ENCODE data around the gene ADAMTS12. TPM values are rescaled to one million over a fixed set of nuclear protein-coding genes. Genes with fewer than 3 reads are reported as not detected.

Gene ADAMTS12
- polyA plus RNA-seq, 1 donor (not counting 4 experiments of a cell fraction or from before 2014, with no cell fraction given): 0.49 TPM

DNA sequence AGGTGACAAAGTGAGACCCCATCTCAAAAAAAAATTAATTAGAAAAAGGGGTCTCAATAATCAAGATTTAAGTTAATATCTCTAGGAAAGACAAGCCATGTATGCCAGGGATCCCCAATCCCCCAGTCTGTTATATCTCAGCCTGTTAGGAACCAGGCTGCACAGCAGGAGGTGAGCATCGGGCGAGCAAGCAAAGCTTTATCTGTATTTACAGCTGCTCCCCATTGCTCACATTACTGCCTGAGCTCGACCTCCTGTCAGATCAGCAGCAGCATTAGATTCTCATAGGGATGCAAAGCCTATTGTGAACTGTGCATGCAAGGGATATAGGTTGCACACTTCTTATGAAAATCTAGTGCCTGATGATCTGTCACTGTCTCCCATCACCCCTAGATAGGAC, 334.2 kb downstream of the ADAMTS12 start:
- H3K9me1 ChIP-seq (ENCODE audit: control insufficient read depth, extremely low read depth, insufficient read depth, low read length): no peaks in the 10 kb centered on the region
- dilution Hi-C loops (cut with MboI; ENCODE audit: extremely low pct_ligation_motif_present, low sequenced_read_pairs): no loop called here
- no peaks in the 10 kb centered on the region for H3K79me2 ChIP-seq (ENCODE audit: control insufficient read depth, insufficient read depth, low read length)
- H3K9ac ChIP-seq (ENCODE audit: control insufficient read depth, extremely low read depth, insufficient read depth, low read length): no peak overlapping the region
- H3K4me1 ChIP-seq (ENCODE audit: control insufficient read depth, extremely low read depth, insufficient read depth, low read length): no peaks in the 10 kb centered on the region
- H3K4me3 ChIP-seq (ENCODE audit: control insufficient read depth in 2 of 3, extremely low read depth in 1 of 3, insufficient read depth in 2 of 3, low read depth in 1 of 3, low read length in 3 of 3): no peak overlapping the region
- H3K4me2 ChIP-seq (ENCODE audit: control insufficient read depth, extremely low read depth, insufficient read depth, low read depth, low read length): no peak overlapping the region
- H2AFZ ChIP-seq (ENCODE audit: control insufficient read depth, low read length): no peak overlapping the region
- no peaks in the 10 kb centered on the region for H3K9me3 ChIP-seq (ENCODE audit: control insufficient read depth, low read depth, low read length)
- TF ChIP-seq EZH2 (IDR thresholded peaks at IDR 0.05; ENCODE audit: low read length): no peak
- TF ChIP-seq, protein P1, sequence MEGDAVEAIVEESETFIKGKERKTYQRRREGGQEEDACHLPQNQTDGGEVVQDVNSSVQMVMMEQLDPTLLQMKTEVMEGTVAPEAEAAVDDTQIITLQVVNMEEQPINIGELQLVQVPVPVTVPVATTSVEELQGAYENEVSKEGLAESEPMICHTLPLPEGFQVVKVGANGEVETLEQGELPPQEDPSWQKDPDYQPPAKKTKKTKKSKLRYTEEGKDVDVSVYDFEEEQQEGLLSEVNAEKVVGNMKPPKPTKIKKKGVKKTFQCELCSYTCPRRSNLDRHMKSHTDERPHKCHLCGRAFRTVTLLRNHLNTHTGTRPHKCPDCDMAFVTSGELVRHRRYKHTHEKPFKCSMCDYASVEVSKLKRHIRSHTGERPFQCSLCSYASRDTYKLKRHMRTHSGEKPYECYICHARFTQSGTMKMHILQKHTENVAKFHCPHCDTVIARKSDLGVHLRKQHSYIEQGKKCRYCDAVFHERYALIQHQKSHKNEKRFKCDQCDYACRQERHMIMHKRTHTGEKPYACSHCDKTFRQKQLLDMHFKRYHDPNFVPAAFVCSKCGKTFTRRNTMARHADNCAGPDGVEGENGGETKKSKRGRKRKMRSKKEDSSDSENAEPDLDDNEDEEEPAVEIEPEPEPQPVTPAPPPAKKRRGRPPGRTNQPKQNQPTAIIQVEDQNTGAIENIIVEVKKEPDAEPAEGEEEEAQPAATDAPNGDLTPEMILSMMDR (optimal IDR thresholded peaks at IDR 0.05 in 1 of 3, IDR thresholded peaks at IDR 0.05 in 1 of 3, conservative IDR thresholded peaks at IDR 0.05 in 1 of 3; ENCODE audit: extremely low read depth in 1 of 3, insufficient read depth in 2 of 3, low read length in 3 of 3): no peak
- DNase-seq (ENCODE audit: low read depth, low spot score) (no peak), FAIRE-seq (no peak)
- H3K27me3 ChIP-seq (ENCODE audit: control insufficient read depth, extremely low read depth, insufficient read depth, low read length): no peaks in the 10 kb centered on the region
- no peaks in the 10 kb centered on the region for H3K36me3 ChIP-seq (ENCODE audit: control insufficient read depth in 2 of 2, extremely low read depth in 1 of 2, insufficient read depth in 2 of 2, low read length in 2 of 2)
- no peak overlapping the region for H3K27ac ChIP-seq (ENCODE audit: control insufficient read depth, insufficient read depth, low read length)
- H4K20me1 ChIP-seq (ENCODE audit: control insufficient read depth, extremely low read depth, insufficient read depth, low read length): no peaks in the 10 kb centered on the region

DNA sequence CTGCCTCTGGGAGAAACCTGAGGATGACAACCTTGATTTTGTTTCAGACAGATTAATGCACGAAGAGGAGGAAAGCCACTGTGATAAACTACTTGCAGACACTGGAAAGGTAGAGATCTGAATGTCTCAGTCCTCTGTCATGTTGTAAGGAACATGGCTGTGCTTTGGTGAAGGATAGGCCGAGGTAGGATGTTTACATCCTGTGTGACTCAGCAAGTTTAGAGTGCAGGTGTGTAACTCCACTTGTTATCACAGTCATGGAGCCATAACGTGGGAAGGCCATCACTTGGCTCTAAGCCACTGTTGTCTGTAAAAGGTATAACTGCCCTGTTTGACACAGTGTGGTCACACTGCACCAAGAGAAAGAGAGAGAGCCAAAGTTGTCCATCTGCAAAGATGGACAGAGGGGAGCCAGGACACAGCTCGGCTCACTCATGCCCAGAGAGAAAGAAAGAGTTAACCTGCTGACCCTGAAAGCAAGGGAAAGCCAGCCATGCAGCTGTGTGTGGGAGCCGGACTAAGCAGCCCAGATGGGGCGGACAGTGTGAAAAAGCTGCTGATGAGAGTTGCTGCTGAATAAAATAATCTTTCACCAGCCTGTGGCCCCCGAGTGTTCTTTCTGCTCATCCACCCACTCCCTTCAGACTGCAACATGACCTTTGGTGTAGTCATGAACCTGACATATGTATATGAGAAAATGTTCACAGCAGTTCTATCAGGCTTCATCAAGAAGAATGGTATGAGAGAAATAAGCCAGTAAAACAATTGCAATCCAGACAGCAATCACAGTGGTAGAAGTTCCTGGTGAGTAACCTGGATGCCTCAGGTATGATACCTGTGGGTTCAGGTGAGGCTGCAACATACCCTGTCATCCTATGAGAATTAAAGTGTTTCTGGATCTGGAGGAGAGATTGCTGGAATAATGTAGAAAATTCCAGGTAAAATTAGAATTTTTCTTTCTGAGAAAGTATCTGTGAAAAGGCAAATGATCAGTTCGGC, 335.2 kb downstream of the ADAMTS12 start:
- H2AFZ ChIP-seq (ENCODE audit: control insufficient read depth, low read length): no peak overlapping the region
- H3K9me1 ChIP-seq (ENCODE audit: control insufficient read depth, extremely low read depth, insufficient read depth, low read length): no peaks in the 10 kb centered on the region
- H3K4me1 ChIP-seq (ENCODE audit: control insufficient read depth, extremely low read depth, insufficient read depth, low read length): no peaks in the 10 kb centered on the region
- no peak overlapping the region for H3K4me3 ChIP-seq (ENCODE audit: control insufficient read depth in 2 of 3, extremely low read depth in 1 of 3, insufficient read depth in 2 of 3, low read depth in 1 of 3, low read length in 3 of 3)
- H3K9me3 ChIP-seq (ENCODE audit: control insufficient read depth, low read depth, low read length): no peaks in the 10 kb centered on the region
- no peak overlapping the region for H3K27ac ChIP-seq (ENCODE audit: control insufficient read depth, insufficient read depth, low read length)
- TF ChIP-seq EZH2 (IDR thresholded peaks at IDR 0.05; ENCODE audit: low read length): no peak
- TF ChIP-seq, protein P1 (optimal IDR thresholded peaks at IDR 0.05 in 1 of 3, IDR thresholded peaks at IDR 0.05 in 1 of 3, conservative IDR thresholded peaks at IDR 0.05 in 1 of 3; ENCODE audit: extremely low read depth in 1 of 3, insufficient read depth in 2 of 3, low read length in 3 of 3): no peak
- no peaks in the 10 kb centered on the region for H3K79me2 ChIP-seq (ENCODE audit: control insufficient read depth, insufficient read depth, low read length)
- dilution Hi-C loops (cut with MboI; ENCODE audit: extremely low pct_ligation_motif_present, low sequenced_read_pairs): no loop called here
- DNase-seq (ENCODE audit: low read depth, low spot score): no peak
- H3K36me3 ChIP-seq (ENCODE audit: control insufficient read depth in 2 of 2, extremely low read depth in 1 of 2, insufficient read depth in 2 of 2, low read length in 2 of 2): no peaks in the 10 kb centered on the region
- FAIRE-seq: no peak
- H3K9ac ChIP-seq (ENCODE audit: control insufficient read depth, extremely low read depth, insufficient read depth, low read length): no peak overlapping the region
- no peaks in the 10 kb centered on the region for H4K20me1 ChIP-seq (ENCODE audit: control insufficient read depth, extremely low read depth, insufficient read depth, low read length)
- H3K27me3 ChIP-seq (ENCODE audit: control insufficient read depth, extremely low read depth, insufficient read depth, low read length): no peaks in the 10 kb centered on the region
- H3K4me2 ChIP-seq (ENCODE audit: control insufficient read depth, extremely low read depth, insufficient read depth, low read depth, low read length): no peak overlapping the region
